Vagina (tissue), 2 donors: ENCODE results near the gene RAD1. TPM values are rescaled to one million over a fixed set of nuclear protein-coding genes. Genes with fewer than 3 reads are reported as not detected.

ENCODE experiments used
- DNase-seq, 2 donors: peaks; one replicate each; pipeline ENCODE4 v3.0.0-alpha.2; 2017; ENCODE audit errors: extremely low spot score in 2 of 2
- H3K27ac ChIP-seq: fragments of 200-600 bp; sonication (generic); one replicate; pipeline ENCODE4 v1.5.1; 2019
- H3K27me3 ChIP-seq: fragments of 200-600 bp; sonication (generic); one replicate; pipeline ENCODE4 v1.5.1; 2019
- H3K36me3 ChIP-seq, 2 donors: fragments of 200-600 bp; sonication (generic); one replicate each; pipeline ENCODE4 v1.5.1; 2017 to 2019
- H3K4me1 ChIP-seq: fragments of 200-600 bp; sonication (generic); one replicate; pipeline ENCODE4 v1.5.1; 2019
- H3K4me3 ChIP-seq, 2 donors: fragments of 200-600 bp; sonication (generic); 1 replicate in 1 of 2; 2 replicates in 1 of 2; pipeline ENCODE4 v1.5.1; 2016 to 2019
- H3K9me3 ChIP-seq: fragments of 200-600 bp; sonication (generic); one replicate; pipeline ENCODE4 v1.5.1; 2019
- CTCF ChIP-seq, 3 experiments: fragments of 450-650 bp in 2 of 3; fragments of 200-600 bp in 1 of 3; sonication (generic) in 1 of 3; IDR thresholded peaks; one replicate each; pipeline ENCODE4 v1.5.1; 2017 to 2019; ENCODE audit warnings: antibody characterized with exemption in 3 of 3, mild to moderate bottlenecking in 2 of 3, moderate library complexity in 2 of 3
- POLR2A ChIP-seq, 2 donors: fragments of 450-650 bp; IDR thresholded peaks; one replicate each; pipeline ENCODE4 v1.6.1; 2017; ENCODE audit warnings: antibody characterized with exemption in 2 of 2, mild to moderate bottlenecking in 2 of 2, moderate library complexity in 2 of 2
- POLR2AphosphoS5 ChIP-seq, 2 donors: sonication (generic); formaldehyde crosslinking; IDR thresholded peaks; one replicate each; pipeline ENCODE4 v1.9.0; 2017; ENCODE audit warnings: antibody characterized with exemption in 2 of 2, mild to moderate bottlenecking in 2 of 2, low read depth in 1 of 2; ENCODE audit not compliant: insufficient read depth in 1 of 2
- intact Hi-C: fragments of 100-400 bp; cut with DNase I; formaldehyde crosslinking; loops from one replicate; pipeline ENCODE4 v1.15.1; 2023
- total RNA-seq: library from RNA; depleted of rRNA; stranded (reverse); fragments of >200 nt; gene quantifications from one replicate; pipeline ENCODE4 v1.2.3, GENCODE V29; 2016

Gene RAD1
- total RNA-seq, 1 donor from 2014 or later = 27.7 TPM

- intact Hi-C loops = no loop called here
- Histone ChIP-seq H3K4me3 (peak overlapping the region; percentile 79 to 97), H3K36me3 (peaks cover 0 to 13% of the 10 kb centered on the region in 2 donors), H3K4me1 (peaks cover 40% of the 10 kb centered on the region), H3K27me3 (no peaks in the 10 kb centered on the region), H3K27ac (peak overlapping the region; percentile 96), H3K9me3 (no peaks in the 10 kb centered on the region)
- DNase-seq = no peak
- TF ChIP-seq POLR2AphosphoS5 (IDR thresholded peaks at IDR 0.05; ENCODE audit: insufficient read depth in 1 of 2, low read depth in 1 of 2) (no peak), CTCF (IDR thresholded peaks at IDR 0.05) (no peak), POLR2A (IDR thresholded peaks at IDR 0.05) (no peak)
These were observed 15.1 kb upstream of the RAD1 start for GRCh38 chr5:34930462-34930844.

GRCh38 chr5:34929720-34930461, 14.6 kb upstream of the RAD1 start:
- Histone ChIP-seq H3K9me3 (no peaks in the 10 kb centered on the region), H3K36me3 (peaks cover 0 to 19% of the 10 kb centered on the region in 2 donors), H3K27me3 (no peaks in the 10 kb centered on the region), H3K27ac (peak overlapping the region; percentile 96), H3K4me1 (peaks cover 38% of the 10 kb centered on the region), H3K4me3 (peak overlapping the region; percentile 79 to 97)
- TF ChIP-seq CTCF (IDR thresholded peaks at IDR 0.05) = peak in 1 of 3 experiments; percentile 9
- TF ChIP-seq POLR2AphosphoS5 (IDR thresholded peaks at IDR 0.05; ENCODE audit: insufficient read depth in 1 of 2, low read depth in 1 of 2) = peak in 1 of 2 donors; percentile 55
- TF ChIP-seq POLR2A (IDR thresholded peaks at IDR 0.05) = no peak
- peak in 1 of 2 donors; percentile 88 for DNase-seq
- intact Hi-C loops = no loop called here

GRCh38 chr5:34929134-34929719, 13.9 kb upstream of the RAD1 start, which contains the start of gene DNAJC21:
TSS of gene DNAJC21 (plus strand) at chr5:34929559. CDS start at chr5:34929820, 261 bp downstream.
- H3K4me1 ChIP-seq = peaks cover 39% of the 10 kb centered on the region

GRCh38 chr5:34928267-34928666, 13.0 kb upstream of the RAD1 start:
- Histone ChIP-seq H3K27ac (no peak overlapping the region), H3K36me3 (peaks cover 0 to 35% of the 10 kb centered on the region in 2 donors), H3K27me3 (no peaks in the 10 kb centered on the region), H3K9me3 (no peaks in the 10 kb centered on the region), H3K4me1 (peaks cover 42% of the 10 kb centered on the region), H3K4me3 (no peak overlapping the region)
- DNase-seq = no peak
- TF ChIP-seq CTCF (IDR thresholded peaks at IDR 0.05) = no peak
- TF ChIP-seq POLR2AphosphoS5 (IDR thresholded peaks at IDR 0.05; ENCODE audit: insufficient read depth in 1 of 2, low read depth in 1 of 2) = no peak
- TF ChIP-seq POLR2A (IDR thresholded peaks at IDR 0.05) = no peak
- intact Hi-C loops = no loop called here

More at GRCh38 chr5:34929134-34929719, 13.9 kb upstream of the RAD1 start, which contains the start of gene DNAJC21:
- H3K36me3 ChIP-seq = peaks cover 0 to 25% of the 10 kb centered on the region in 2 donors
- DNase-seq = peak; percentile 97 to 98
- TF ChIP-seq POLR2A (IDR thresholded peaks at IDR 0.05) (peak in 1 of 2 donors; percentile 29), POLR2AphosphoS5 (IDR thresholded peaks at IDR 0.05; ENCODE audit: insufficient read depth in 1 of 2, low read depth in 1 of 2) (peak; percentile 47 to 83), CTCF (IDR thresholded peaks at IDR 0.05) (no peak)
- no peaks in the 10 kb centered on the region for H3K27me3 ChIP-seq
- no peaks in the 10 kb centered on the region for H3K9me3 ChIP-seq
- H3K4me3 ChIP-seq = peak within 1 kb of the TSS; percentile 79 to 97
- intact Hi-C loops = no loop called here
- peak within 1 kb of the TSS; percentile 96 for H3K27ac ChIP-seq
